GM12864 (cell line): Measurements from ENCODE around the gene SMIM45.

ENCODE experiments used
- DNase-seq: peaks from one replicate; pipeline ENCODE4 v3.0.0-alpha.2; 2011; ENCODE audit warnings: low read depth
- H3K4me3 ChIP-seq: 2 replicates; pipeline ENCODE4 v1.5.1; 2011; ENCODE audit warnings: mild to moderate bottlenecking, low read depth, low read length, control low read depth
- TF ChIP-seq, protein P1 (sequence below): IDR thresholded peaks from 2 replicates; pipeline ENCODE4 v1.5.1; 2011; ENCODE audit warnings: low read depth, mild to moderate bottlenecking, moderate library complexity, low read length, control low read depth, inconsistent platforms; ENCODE audit errors: missing control alignments

Gene SMIM45

DNA sequence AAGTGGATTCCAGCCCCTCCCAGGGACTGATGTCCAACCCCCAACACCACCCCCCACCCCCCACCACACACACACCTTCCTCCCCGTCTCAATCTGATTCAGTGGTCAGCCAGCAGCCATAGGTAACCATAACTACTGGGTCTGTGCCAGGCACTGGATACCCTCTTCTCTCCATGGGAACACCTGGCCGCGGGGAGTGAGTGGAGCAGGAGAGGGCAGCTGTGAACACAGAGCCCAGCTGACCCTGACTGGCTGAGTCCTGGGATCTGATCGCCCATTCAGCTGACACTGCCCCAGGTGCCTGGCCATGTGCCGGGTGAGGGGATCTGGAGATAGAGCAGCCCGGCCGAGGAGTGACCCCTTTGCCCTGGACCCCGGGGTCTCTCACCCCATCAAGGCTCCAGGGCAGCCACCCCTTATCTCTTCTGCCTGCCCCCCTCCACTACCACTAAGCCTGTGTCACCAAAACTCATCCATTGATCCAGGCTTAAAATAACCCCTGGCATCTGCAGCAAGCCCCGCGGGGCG lies 34.5 kb upstream of the SMIM45 start:
- no peak for DNase-seq
- TF ChIP-seq, protein P1, sequence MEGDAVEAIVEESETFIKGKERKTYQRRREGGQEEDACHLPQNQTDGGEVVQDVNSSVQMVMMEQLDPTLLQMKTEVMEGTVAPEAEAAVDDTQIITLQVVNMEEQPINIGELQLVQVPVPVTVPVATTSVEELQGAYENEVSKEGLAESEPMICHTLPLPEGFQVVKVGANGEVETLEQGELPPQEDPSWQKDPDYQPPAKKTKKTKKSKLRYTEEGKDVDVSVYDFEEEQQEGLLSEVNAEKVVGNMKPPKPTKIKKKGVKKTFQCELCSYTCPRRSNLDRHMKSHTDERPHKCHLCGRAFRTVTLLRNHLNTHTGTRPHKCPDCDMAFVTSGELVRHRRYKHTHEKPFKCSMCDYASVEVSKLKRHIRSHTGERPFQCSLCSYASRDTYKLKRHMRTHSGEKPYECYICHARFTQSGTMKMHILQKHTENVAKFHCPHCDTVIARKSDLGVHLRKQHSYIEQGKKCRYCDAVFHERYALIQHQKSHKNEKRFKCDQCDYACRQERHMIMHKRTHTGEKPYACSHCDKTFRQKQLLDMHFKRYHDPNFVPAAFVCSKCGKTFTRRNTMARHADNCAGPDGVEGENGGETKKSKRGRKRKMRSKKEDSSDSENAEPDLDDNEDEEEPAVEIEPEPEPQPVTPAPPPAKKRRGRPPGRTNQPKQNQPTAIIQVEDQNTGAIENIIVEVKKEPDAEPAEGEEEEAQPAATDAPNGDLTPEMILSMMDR, result no peak
- H3K4me3 ChIP-seq, result no peak overlapping the region

DNA sequence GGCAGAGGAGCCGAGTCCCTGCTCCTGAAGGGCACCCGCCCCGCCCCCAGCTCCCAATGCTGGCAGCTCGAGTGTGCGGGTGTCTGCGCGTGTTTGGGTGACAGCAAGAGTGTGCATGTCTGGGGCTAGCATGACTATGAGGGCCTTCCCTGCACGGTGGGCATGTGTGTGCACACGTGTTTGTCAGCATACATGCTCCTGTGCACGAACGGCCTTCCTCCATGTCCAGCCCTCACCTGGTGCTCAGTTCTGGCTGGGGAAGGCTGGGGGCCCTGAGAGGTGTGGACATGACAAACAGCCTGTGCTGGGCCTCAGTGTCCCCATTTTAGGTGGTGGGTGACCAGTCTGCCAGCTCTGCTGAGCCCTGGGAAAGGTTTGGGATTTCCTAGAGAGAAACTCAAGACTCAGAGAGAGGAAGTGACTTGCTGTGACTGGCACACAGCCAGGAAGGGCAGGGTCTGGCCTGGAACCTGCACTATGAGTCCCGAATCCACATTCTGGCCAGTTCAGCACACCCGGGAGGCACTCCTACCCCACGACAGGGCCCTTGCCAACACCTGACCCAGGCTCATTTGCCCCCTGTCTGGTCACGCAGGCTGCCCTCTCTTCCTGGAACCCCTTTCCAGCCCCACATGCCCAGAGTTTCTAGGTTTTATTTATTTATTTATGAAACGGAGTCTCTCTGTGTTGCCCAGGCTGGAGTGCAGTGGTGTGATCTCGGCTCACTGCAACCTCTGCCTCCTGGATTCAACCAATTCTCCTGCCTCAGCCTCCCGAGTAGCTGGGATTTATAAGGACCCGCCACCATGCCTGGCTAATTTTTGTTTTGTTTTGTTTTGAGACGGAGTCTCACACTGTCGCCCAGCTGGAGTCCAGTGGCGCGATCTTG lies 33.8 kb upstream of the SMIM45 start:
- H3K4me3 ChIP-seq, result no peak overlapping the region; the same call in 1 of the 2 replicates
- TF ChIP-seq, protein P1, result no peak
- no peak for DNase-seq

DNA sequence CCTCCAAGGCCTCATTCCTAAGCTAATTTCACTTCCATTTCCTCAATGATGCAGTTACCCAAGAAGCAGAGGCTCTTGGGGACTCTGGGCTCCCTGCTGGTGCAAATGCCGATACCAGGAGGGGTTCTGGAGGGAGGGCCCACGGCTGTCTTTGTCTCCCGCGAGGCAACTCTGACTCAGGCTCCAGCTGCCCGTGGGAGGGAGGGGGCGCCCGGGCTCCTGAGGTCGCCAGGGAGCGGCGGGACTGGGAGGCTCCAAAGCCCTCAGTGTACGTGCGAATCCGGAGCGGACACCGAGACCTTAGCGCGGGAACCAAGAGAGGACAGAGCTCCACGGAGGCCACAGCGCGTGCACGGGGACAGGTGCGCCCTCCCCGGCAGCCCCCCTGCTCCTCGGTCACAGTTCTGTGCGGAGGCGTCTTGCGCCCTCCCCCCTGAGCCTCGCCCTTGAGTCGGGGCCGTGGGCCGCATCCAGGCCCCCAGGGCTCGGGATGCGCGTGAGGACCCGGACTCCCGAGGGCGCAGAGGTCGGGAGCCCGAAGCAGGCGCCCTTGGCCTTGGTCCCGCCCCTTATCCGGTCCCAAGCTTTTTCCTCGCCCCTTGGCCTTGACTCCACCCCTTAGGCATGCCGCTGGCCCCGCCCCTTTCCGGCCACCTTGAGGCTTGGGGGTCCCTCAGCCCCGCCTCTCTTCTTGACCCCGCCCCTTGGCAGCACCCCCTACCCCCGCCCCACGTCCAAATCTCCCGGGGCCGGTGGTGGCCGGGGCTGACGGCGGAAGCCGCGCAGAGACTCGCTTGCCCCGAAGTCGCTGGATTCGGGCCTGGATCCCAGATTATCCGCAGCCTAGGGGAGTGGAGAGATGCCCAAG lies 32.4 kb upstream of the SMIM45 start:
- peak; percentile 70 for DNase-seq
- H3K4me3 ChIP-seq, result peak overlapping the region; percentile 45
- TF ChIP-seq, protein P1, result no peak

DNA sequence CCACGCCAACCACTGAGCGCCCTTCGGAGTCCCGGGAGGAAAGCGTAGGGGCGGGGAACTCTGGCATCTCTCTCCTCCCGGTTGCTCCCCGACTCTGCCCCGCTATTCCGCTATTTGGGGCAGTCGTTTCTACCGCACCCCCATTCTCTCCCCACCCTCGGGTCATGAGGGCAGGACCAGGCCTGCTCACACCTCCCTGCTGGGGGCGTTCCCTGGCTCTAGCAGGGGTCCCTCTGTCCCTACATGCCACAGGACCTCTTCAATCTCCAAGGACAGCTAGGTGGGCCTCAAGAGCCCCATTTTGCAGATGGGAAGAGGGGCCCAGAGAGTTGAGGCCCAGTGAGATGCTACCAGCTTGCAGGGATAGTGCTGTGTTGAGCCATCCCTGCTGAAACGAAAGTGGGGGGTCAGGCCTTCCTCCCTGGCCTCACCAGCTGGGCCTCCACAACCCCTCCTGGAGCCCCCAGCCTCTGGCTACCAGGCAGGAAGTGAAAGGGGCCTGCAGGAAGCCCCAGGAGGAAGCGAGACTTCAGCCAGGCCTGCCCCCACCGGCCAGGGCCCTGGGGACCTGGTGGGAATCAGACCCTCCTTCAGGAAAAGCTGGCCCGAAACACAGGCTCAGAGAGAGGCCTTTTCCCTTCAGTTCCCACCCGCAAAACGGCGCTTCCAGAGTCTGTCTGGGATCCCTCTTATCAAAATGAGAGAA lies 31.5 kb upstream of the SMIM45 start:
- DNase-seq, result no peak
- H3K4me3 ChIP-seq, result peak overlapping the region; percentile 45
- TF ChIP-seq, protein P1, result no peak

DNA sequence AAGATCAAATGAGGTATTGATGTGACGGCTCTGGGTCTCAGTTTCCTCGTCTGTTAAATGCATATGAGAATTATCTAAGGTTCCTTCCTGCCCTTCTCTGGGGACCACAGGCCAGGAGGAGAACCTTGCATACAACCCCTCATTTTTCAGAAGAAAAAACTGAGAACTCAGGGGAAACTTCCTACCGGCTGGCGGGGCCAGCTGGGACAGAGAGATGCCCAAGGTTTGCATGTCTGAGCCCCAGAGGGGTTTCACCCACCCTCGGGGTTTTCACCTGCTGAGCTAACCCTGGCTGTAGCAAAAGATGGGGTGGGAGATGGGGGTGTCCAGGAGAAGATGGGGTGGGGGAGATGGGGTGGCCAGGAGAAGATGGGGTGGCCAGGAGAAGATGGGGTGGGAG lies 29.6 kb upstream of the SMIM45 start:
- TF ChIP-seq, protein P1, result no peak
- no peak for DNase-seq
- peak overlapping the region; percentile 17; the same call in 1 of the 2 replicates for H3K4me3 ChIP-seq

DNA sequence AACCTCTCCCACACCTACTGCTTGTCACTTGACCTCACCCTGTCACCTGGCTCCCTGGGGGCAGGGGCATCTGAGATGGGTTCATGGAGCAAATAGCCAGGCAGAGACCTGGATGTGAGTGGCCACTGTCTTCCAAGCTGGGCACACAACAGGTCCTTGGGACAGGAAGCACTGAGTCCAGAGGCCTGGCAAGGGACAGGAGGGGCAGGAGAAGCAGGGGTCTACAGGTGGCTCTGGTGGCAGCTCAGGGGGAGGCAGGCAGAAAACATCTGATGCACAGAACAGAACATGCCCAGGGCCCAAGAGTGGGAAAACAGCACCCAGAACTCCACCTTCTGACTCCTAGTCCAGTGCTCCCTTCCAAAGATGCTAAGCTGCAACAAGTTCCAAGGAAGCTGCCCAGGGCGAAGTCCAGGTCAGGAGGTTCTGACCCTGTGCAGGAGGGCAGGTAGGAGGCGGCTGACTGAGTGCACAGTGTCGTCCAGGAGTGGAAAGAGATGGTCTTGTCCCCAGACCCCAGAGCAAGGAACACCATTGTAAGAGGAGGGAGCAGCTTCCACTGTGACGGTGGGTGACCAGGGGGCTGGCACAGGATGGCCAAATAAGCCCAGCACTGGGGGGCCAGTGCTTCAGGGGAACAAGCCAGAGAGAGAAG lies 28.9 kb upstream of the SMIM45 start:
- TF ChIP-seq, protein P1, result no peak
- H3K4me3 ChIP-seq, result peak overlapping the region; percentile 51
- no peak for DNase-seq
